ENCODE measurements around the gene CARD18.

CARD18 gene

DNA sequence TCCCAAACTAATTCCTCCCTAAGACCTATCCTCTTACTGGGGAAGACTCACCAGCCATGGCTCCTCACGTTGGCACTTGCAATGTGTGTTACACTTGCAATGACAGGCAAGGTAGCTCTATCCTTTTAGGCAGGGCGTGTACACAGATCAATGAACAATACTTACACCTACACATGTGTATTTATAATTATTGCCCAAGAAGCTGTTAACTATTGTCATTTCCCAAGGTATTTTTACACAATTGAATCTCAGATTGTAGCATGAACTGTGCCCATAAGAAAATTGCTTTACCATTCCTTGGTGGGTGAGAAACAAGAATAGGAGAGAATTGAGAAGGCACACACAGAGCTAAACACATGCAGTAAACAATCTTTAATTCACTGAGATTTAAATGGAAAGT is at the start of gene CARD18:
Gene CARD18 (minus strand): TSS at position 101 of the 400 bp plus-strand sequence. CDS start 43 bp downstream, at position 58.
- no peak for DNase-seq (ENCODE audit: low read depth in 1 of 2, low spot score in 1 of 2)

DNA sequence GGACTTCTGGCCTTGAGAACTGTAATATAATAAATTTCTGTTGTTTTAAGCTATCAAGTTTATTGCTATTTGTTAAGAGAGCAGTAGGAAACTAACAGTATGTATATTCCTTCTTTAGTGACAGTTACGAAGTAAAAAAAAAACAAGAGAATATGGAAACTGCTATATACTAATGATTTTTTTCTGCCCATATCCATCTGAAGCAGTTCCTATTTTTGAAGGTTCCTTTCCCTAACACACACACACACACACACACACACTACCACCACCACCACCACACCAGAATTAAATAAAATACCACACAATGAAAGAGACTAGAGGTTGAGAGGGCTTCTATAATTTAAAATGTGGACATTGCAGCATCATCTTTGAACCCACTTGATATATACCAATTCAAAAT is 44.4 kb upstream of the CARD18 start:
- DNase-seq (ENCODE audit: low read depth in 1 of 2, low spot score in 1 of 2) = no peak

DNA sequence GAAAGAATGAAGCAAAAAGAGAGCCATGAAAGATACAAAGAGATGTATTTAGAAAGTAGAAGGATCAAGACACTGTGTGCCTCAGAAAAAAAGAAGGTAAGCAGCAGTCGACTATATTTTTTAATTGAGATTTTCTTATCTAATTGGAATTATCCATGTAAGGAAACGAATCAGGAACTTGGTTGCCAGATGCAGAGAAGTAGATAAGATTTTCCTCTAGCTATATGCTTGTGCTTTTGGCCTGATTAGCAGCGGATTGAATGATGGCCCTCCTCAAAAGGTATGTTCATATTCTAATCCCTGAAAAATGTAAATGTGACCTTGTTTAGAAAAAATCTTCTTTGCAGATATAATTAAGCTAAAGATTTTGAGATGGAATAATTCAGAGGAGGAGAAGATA is 43.9 kb upstream of the CARD18 start:
- DNase-seq (ENCODE audit: low read depth in 1 of 2, low spot score in 1 of 2) = no peak

- no peak for DNase-seq (ENCODE audit: low read depth in 1 of 2, low spot score in 1 of 2)
Observed at GRCh38 chr11:105181521-105181920, 42.0 kb upstream of the CARD18 start.

DNA sequence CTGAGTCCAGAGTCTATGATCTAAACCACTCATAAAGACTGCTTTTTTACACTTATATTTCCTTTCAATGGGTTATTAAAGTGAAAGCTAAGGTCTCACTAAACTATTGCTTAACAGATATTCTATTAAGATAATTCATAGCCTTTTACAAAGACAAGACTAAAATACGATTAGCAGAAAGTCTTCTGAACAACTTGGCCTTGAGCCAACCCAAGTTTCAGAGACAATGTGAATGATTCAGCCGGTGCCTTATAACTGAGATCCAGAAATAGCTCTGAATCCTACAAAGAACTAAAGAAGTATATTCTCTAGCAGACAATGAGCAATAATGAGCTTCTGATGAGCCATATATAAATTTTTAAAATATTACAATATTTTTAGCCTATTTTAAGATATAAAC is 41.5 kb upstream of the CARD18 start:
- no peak for DNase-seq (ENCODE audit: low read depth in 1 of 2, low spot score in 1 of 2)

GRCh38 chr11:105179542-105180278 is 40.1 kb upstream of the CARD18 start:
- DNase-seq (ENCODE audit: low read depth in 1 of 2, low spot score in 1 of 2) = no peak

- DNase-seq (ENCODE audit: low read depth in 1 of 2, low spot score in 1 of 2) = no peak
Observed at GRCh38 chr11:105177658-105178057, 38.1 kb upstream of the CARD18 start.

GRCh38 chr11:105168457-105168856 is 28.9 kb upstream of the CARD18 start:
- no peak for DNase-seq (ENCODE audit: low read depth in 1 of 2, low spot score in 1 of 2)

DNA sequence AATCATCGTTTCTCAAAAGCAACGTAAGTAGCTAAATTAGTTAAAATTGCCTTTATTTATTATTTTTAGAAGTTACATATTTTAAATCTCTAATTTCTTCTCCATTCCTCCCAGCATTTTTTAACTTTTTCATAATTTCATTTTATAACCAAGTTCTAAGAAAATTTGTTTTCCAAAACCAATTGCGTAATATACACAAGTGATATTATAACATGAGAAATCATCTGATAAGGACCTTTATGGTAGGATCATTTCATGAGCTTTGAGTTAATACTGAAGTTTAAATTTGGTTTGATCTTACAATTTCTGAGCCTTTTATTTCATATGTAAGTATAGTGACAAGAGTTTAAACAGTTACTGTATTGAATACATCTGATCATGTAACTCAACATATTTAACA is 27.7 kb upstream of the CARD18 start:
- DNase-seq (ENCODE audit: low read depth in 1 of 2, low spot score in 1 of 2) = no peak

DNA sequence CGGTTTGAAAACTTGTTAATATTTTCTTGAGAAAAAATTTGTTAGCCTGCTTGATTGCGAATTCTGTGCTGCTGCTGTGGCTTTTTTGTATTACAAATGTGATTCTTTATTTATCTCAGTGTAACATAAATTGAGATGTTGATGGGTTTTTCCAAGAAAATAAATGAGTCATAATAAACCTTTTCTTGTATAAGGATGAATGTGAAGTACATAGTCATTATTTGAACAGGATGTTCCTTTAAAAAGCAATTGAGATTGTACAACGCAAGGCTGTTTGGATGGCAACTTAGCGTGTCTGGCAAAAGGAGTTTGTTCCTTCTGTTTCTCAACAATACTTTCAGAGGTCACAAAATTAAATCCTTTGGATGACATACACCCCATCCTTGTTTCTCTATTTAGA is 24.6 kb upstream of the CARD18 start:
- DNase-seq (ENCODE audit: low read depth in 1 of 2, low spot score in 1 of 2) = no peak

DNA sequence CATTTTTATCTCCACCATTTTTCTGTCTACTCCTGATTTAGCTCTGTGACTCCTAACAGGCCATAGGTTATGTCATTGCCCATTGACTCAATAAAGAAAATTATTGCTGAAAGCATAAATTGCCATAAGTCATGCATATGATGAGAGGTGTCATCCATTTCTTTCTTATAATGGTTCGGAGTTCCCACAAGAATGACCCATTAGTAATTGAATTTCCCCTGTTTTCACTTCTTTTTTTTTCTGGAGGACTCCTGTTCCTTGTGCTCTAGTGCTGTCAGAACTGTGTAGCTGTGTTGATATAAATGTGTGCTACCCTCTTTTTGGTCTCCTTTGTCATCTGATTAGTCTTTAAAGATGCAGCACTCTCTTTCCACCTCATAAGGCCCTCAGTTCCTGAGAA is 22.9 kb upstream of the CARD18 start:
- DNase-seq (ENCODE audit: low read depth in 1 of 2, low spot score in 1 of 2) = no peak

DNA sequence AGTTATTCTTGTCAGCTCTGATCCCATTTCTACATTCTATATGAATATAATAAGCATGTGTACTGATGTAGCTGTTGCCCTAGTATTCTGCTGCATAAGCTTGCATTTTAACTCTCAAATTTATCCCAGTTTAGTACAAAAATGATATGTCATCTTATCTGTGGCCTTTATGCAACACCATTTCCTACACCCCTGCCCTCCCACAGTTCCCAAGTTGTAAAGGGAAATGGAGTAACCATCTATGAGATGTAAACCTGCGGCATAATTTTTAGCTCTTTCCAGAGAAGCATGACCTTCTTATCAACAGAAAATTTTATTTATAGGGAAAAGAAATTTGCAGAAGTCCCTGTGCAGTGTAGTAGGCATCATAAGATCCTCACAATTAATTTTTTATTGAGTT is 18.9 kb upstream of the CARD18 start:
- no peak for DNase-seq (ENCODE audit: low read depth in 1 of 2, low spot score in 1 of 2)

DNA sequence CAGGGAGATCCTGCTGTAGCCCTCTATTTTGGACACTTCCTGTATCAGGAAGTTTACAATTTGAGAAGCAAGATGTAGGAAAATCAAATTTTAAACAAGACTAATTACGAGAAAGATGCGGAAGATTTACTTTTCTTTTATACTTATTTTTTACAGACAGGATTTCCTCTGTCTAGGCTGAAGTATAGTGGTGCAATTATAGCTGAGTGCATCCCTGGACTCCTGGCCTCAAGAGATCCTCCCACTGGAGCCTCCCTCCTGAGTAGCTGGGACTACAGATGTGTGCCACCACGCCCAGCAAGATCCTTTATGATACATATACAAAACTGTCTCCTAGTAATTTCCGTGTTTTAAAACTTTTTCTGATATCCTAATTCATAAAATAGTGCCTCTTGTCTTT is 17.2 kb upstream of the CARD18 start:
- no peak for DNase-seq (ENCODE audit: low read depth in 1 of 2, low spot score in 1 of 2)

DNA sequence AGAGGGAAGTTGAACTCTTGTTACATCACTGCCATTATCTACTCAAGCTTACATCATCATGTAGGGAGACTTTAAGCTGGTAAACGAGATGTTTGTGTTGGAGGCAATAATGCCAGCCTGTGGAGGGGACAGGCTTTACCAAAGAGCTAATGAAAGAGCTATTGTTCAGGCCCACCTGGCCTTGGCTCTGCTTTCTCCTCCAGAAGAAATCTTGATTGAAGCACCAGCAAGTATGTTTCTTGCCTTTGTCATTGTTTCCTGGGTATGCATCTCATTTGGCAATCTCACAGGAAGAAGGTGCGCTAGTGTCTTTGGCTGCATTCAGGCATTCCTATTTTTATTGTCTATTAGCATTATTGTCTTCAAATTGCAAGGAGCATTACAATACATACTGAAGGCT is 16.7 kb upstream of the CARD18 start:
- DNase-seq (ENCODE audit: low read depth in 1 of 2, low spot score in 1 of 2) = no peak

GRCh38 chr11:105155679-105156078 is 16.1 kb upstream of the CARD18 start:
- no peak for DNase-seq (ENCODE audit: low read depth in 1 of 2, low spot score in 1 of 2)

DNA sequence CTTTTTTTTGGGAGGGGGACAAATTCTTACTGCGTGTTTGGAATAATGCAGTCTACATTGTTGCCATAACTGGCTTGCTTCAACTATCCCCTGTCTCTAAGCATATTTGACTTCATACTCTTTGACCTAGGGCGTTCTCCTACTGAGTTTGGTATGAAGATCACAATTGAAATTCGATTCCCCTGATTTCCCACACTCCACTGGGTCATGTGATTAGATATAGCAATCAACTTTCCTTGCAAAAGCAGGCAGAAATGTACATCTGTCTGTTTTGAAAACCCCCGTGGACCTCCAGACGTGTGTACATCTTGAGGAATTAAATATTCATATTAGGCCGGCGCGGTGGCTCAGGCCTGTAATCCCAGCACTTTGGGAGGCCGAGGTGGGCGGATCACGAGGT is 13.8 kb upstream of the CARD18 start:
- no peak for DNase-seq (ENCODE audit: low read depth in 1 of 2, low spot score in 1 of 2)

GRCh38 chr11:105152560-105152959 is 13.0 kb upstream of the CARD18 start:
- DNase-seq (ENCODE audit: low read depth in 1 of 2, low spot score in 1 of 2) = no peak

DNA sequence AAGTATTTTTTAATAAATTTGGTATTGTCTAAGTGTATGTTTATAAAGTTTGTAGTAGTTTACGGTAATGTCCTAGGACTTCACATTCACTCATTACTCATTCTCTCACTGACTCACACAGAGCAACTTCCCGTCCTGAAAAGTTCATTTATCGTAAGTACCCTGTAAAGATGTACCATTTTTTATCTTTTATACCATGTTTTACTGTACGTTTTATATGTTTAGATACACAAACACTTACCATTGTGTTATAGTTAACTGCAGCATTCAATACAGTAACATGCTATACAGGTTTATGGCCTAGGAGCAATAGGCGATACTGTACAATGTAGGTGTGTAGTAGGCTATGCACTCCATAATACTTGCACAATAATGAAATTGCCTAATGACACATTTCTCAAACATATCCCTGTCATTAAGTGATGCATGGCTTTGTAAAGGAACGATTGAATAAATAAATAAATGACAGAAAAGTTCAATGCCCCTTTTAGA is 12.5 kb upstream of the CARD18 start:
- no peak for DNase-seq (ENCODE audit: low read depth in 1 of 2, low spot score in 1 of 2)

DNA sequence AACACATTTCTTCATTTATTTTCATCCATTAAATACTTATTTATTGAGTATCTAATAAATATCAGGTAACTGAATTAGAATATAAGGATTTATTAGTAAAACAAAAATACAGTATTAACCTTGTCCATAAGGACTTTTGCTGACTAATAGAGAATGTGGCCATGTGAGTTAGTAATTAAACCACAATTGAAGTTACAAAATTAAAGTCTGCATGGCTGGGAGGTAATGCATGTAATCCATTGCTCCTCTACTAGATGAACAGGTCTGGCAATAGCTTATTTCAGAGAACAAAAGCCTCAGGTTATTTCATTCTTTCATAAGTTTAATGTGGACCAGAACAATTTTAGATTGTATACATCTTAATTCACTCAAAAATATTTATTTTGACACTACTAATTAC is 9.9 kb upstream of the CARD18 start:
- no peak for DNase-seq (ENCODE audit: low read depth in 1 of 2, low spot score in 1 of 2)

DNA sequence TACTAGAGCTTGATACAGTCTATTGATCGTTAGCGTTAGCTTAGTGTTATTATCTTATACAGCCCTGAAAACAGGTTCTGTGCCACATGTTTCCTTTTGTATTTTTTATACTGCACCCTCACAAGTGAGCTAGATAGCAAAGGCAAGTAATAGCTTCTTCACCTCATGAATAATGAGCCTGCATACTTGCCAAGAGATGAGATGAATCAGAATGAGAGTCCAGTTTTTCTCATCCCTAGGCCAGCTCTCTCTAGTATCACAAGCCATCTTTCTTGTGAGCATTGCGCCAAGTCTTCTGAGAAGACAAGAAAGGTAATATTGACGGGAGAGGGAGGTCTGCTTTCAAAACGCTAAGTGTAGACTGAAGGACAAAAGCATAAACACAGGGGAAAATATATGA is 8.7 kb upstream of the CARD18 start:
- DNase-seq (ENCODE audit: low read depth in 1 of 2, low spot score in 1 of 2) = no peak

DNA sequence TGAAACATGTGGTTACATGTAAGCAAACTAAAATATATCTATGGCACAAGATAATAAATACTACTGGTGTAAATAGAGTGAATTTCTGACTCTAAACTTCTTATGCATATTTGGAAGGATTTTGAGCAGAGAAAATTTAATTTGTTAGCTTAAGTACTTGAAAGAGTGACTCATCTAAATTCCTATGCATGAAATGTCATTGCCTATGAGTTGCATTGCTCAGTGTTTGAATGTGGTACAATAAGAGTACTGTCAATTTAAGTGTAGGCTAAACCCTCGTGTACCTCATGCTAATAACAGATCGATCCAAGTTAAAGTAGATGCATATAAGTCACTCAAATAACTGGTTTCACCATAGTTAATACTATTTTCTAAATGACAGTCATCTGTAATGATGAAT is 5.3 kb upstream of the CARD18 start:
- no peak for DNase-seq (ENCODE audit: low read depth in 1 of 2, low spot score in 1 of 2)

DNA sequence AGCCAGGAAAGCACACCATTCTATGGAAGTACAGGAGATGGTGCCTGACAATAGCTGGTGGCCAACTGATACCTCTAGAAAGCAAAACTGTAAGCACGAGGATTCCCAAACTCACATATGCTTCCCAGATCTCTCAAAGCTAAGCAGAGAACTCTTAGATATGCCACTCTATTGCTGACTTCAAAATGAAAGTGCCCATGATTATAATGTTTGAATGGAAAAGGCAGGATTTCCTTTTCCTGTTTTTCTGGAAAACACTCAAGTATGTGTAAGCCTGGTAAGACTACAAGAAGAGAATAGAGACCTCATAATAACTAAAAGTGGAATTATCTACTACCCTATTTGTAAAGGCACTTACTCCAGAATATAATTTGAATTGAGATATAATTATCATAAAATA is 2.6 kb upstream of the CARD18 start:
- DNase-seq (ENCODE audit: low read depth in 1 of 2, low spot score in 1 of 2) = no peak

GRCh38 chr11:105137286-105137685 is 2.3 kb downstream of the CARD18 start:
- DNase-seq (ENCODE audit: low read depth in 1 of 2, low spot score in 1 of 2) = no peak
